Epidermal melanocyte (primary cell): Measurements from ENCODE around the gene KLHL25.

ENCODE experiments used
- DNase-seq: peaks from one replicate; pipeline ENCODE4 v3.0.0; 2011; ENCODE audit warnings: low spot score; ENCODE audit not compliant: insufficient read length

The KLHL25 gene

DNA sequence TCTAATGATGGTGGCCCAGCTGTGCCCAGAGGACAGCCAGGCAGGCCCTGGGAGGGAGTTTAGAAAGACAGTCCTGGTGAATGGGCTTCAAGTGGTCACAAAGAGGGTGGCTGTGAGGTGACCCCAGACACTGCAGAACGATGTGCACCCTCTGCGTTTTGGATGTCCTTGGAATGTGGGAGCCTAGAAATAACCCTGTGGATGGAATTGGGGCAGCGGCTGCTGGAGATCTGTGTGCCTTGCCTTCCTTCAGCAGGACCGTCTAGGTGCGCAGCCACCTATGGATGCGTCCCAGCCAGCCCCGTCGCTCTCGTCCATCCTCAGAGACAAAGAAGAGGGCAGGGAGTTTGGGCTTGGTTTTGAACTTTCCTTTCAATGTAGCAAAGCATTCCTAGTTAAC lies 46.5 kb downstream of the KLHL25 start:
- no peak for DNase-seq

GRCh38 chr15:85746641-85747040 lies 48.1 kb downstream of the KLHL25 start:
- no peak for DNase-seq

DNA sequence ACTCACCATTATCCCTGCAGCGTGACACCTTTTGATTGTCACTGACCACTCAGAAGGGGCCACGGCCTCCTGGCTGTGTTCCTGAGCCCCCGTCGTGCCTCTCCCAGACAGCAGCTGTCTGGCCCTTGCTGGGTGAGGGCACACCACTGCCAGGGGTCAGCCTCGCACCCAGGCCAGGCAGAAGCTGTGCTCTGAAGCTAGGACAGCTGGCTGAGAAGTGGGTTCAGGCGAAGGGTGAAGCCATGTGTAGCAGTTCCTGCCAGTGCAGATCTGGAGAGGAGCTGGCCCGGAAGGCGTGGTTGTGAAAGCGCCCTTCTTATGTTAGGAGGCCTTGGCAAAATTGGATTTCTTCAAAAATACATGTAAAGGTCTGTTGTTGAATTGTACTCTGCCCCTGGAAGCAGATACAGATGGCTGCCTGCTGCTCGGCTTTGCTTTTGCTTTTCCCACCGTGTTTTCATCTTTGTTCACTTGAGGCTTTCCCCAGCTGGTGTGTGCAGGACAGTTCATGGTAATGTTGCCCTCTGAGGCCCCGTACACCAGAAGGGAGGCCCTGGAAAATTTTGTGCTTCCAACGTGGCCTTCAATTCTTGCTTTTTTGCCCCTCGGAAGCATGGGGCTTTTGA lies 49.1 kb downstream of the KLHL25 start:
- DNase-seq, result no peak

GRCh38 chr15:85745023-85745422 lies 49.7 kb downstream of the KLHL25 start:
- DNase-seq, result no peak

- DNase-seq, result no peak
Observed at GRCh38 chr15:85744579-85744978, 50.1 kb downstream of the KLHL25 start.

DNA sequence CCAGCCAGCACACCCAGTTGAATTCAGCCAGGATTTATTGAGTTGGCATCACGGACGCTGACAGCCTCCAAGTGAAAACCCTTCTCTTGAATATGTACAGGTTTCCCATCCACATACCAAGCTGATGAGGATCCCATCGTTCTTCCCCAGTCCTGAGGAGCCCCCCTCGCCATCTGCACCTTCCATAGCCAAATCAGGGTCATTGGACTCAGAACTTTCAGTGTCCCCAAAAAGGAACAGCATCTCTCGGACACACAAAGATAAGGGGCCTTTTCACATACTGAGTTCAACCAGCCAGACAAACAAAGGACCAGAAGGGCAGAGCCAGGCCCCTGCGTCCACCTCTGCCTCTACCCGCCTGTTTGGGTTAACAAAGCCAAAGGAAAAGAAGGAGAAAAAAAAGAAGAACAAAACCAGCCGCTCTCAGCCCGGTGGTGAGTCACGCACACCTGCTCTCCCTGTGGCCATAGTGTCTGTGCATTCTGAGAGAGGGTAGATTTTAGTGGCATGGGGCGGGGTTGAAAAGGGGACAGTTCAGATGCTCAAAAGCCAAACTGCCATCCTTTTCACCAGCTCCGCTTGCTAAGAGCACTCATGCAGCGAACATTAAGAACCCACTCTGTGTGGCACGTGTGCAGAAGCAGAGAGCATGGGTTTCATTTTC lies 51.2 kb downstream of the KLHL25 start:
- no peak for DNase-seq

- DNase-seq, result no peak
Observed at GRCh38 chr15:85742186-85742821, 52.4 kb downstream of the KLHL25 start.

GRCh38 chr15:85741662-85742061 lies 53.1 kb downstream of the KLHL25 start:
- DNase-seq, result no peak

GRCh38 chr15:85741021-85741421 lies 53.7 kb downstream of the KLHL25 start:
- no peak for DNase-seq

GRCh38 chr15:85737061-85737460 lies 57.7 kb downstream of the KLHL25 start:
- DNase-seq, result no peak

DNA sequence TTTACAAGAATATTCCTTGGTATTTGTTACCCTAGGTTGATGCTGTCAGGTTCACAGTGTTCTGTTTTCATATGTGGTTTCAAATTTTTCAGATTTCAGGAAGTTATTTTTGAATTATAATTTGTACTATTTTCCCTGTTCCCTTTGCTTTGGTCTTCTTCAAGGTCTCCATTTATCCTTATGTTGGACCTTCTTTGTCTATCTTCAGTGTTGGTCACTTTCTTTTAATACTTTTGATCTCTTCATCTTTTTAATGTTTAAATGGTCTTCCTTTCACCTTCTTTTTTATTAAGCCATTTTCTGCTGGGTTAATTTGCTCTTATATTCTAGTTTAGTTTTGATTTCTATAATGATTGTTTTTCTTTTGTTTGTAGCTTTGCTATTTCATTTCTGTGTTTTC lies 61.3 kb downstream of the KLHL25 start:
- no peak for DNase-seq

- peak; percentile 63 for DNase-seq
Observed at GRCh38 chr15:85730001-85730820, 64.5 kb downstream of the KLHL25 start.

GRCh38 chr15:85727068-85727467 lies 67.7 kb downstream of the KLHL25 start:
- no peak for DNase-seq

DNA sequence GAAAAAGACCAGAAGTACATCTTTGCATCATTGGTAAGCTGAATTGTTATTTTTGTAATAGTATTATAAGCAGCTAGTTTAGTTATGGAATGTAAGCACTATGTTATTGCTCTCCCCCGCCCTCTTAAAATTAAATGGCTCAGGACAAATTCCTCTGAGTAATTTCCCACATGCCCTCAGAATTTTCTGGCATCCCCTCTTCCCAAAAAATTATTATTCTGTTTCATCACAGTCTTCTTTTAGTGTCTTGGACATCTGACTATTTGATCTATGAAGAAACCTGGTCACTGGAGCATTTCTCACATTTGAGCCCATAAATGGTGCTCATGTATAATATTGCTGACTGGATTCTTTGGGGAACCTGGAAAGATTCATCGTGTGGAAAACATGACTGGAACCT lies 68.3 kb downstream of the KLHL25 start:
- DNase-seq, result no peak

DNA sequence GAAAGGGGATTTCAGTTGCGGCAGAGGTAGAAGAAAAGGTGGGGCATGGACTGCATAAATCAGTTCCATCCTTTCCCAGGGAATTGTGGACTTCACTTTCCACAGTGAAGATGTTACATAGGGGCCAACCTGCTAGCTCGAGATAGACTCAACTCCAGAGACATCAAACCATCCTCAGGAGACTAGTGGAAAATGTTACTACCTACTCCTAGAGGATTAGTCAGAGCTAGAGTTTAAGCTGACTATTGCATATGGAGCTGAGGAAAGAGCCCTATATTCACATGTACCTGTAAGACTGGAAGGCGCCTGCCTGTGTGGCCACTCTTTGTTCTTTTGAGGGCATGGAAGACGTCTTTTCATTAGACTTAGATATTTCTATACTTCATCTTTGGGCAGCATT lies 69.2 kb downstream of the KLHL25 start:
- DNase-seq, result no peak

- DNase-seq, result no peak
Observed at GRCh38 chr15:85725019-85725418, 69.7 kb downstream of the KLHL25 start.

- no peak for DNase-seq
Observed at GRCh38 chr15:85723960-85724945, 70.5 kb downstream of the KLHL25 start.

GRCh38 chr15:85722374-85723152 lies 72.2 kb downstream of the KLHL25 start:
- no peak for DNase-seq

- no peak for DNase-seq
Observed at GRCh38 chr15:85718981-85719380, 75.7 kb downstream of the KLHL25 start.
